Loucy (cell line): ENCODE measurements around the gene GZMM.

Source experiments
- H2AFZ ChIP-seq: fragments of 200-600 bp; sonication (generic); 2 replicates; pipeline ENCODE4 v1.6.0; 2016; ENCODE audit warnings: antibody characterized with exemption, mild to moderate bottlenecking, low read length, moderate library complexity
- H3F3A ChIP-seq: fragments of 200-600 bp; 2 replicates; pipeline ENCODE4 v1.6.0; 2016; ENCODE audit warnings: antibody characterized with exemption, low read depth, mild to moderate bottlenecking
- H3K27me3 ChIP-seq: fragments of 200-600 bp; sonication (generic); 2 replicates; pipeline ENCODE4 v1.6.1; 2014; ENCODE audit warnings: low read length, mild to moderate bottlenecking; ENCODE audit not compliant: insufficient read depth, poor library complexity, severe bottlenecking
- H3K36me3 ChIP-seq: fragments of 200-600 bp; sonication (generic); 2 replicates; pipeline ENCODE4 v1.6.1; 2016; ENCODE audit warnings: low read length; ENCODE audit not compliant: insufficient read depth
- H3K4me1 ChIP-seq: fragments of 200-600 bp; sonication (generic); 2 replicates; pipeline ENCODE4 v1.5.1; 2014; ENCODE audit warnings: low read length, mild to moderate bottlenecking; ENCODE audit not compliant: insufficient read depth, poor library complexity, severe bottlenecking
- H3K4me2 ChIP-seq: fragments of 200-600 bp; sonication (generic); 2 replicates; pipeline ENCODE4 v1.6.0; 2014; ENCODE audit warnings: antibody characterized with exemption, low read length, low read depth, mild to moderate bottlenecking; ENCODE audit not compliant: poor library complexity, severe bottlenecking
- H3K4me3 ChIP-seq: fragments of 200-600 bp; sonication (generic); 2 replicates; pipeline ENCODE4 v1.5.1; 2014; ENCODE audit warnings: low read length, mild to moderate bottlenecking, mixed read lengths; ENCODE audit not compliant: poor library complexity, severe bottlenecking
- H3K79me2 ChIP-seq: fragments of 200-600 bp; sonication (generic); 2 replicates; pipeline ENCODE4 v1.6.1; 2014; ENCODE audit warnings: low read length; ENCODE audit not compliant: insufficient read depth
- H3K9ac ChIP-seq: fragments of 200-600 bp; sonication (generic); 2 replicates; pipeline ENCODE4 v1.6.0; 2014; ENCODE audit warnings: mild to moderate bottlenecking, low read depth, low read length, moderate library complexity; ENCODE audit not compliant: poor library complexity, severe bottlenecking
- H3K9me2 ChIP-seq: fragments of 200-600 bp; sonication (generic); replicated peaks from 2 replicates; pipeline ENCODE4 v1.6.1; 2016; ENCODE audit warnings: low read depth, low read length, mixed read lengths
- H3K9me3 ChIP-seq: fragments of 200-600 bp; sonication (generic); 2 replicates; pipeline ENCODE4 v1.6.1; 2014; ENCODE audit warnings: mild to moderate bottlenecking, antibody characterized with exemption, low read length, low read depth; ENCODE audit not compliant: insufficient read depth
- H4K20me1 ChIP-seq: fragments of 200-600 bp; sonication (generic); 2 replicates; pipeline ENCODE4 v1.6.0; 2014; ENCODE audit warnings: antibody characterized with exemption, low read length, mild to moderate bottlenecking; ENCODE audit not compliant: insufficient read depth, poor library complexity, severe bottlenecking
- EZH2phosphoT487 ChIP-seq: fragments of 200-600 bp; IDR thresholded peaks from 2 replicates; pipeline ENCODE4 v1.6.1; 2018; ENCODE audit warnings: antibody characterized with exemption, mild to moderate bottlenecking, moderate library complexity, borderline replicate concordance
- TF ChIP-seq, protein P1 (sequence below): fragments of 200-600 bp; sonication (generic); conservative IDR thresholded peaks from 2 replicates; pipeline ENCODE4 v1.5.1; 2014; ENCODE audit warnings: mild to moderate bottlenecking, antibody characterized with exemption, low read length

GZMM gene

DNA sequence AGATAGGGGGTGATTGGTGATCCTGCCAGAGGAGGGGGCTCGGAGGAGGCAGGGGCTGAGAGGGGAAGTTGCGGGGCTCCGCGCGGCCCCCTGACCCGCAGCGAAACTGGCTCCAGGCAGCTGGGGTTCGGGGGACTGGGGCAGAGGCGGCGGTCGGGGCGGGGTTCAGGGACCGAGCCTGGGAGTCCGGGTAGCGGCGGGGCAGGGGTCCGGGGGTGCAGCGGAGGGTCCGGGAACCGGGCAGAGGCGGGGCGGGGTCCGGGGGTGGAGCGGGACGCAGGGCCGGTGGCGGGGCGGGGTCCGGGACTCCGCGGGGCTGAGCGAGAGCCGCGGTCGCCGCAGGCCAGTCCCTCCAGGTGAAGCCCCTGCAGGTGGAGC lies 46.4 kb upstream of the GZMM start:
- Histone ChIP-seq H3K9me2 (no peaks in the 10 kb centered on the region), H3K9me3 (no peaks in the 10 kb centered on the region), H3K36me3 (no peaks in the 10 kb centered on the region), H3K9ac (no peak overlapping the region), H3K27me3 (no peaks in the 10 kb centered on the region), H3K4me2 (no peak overlapping the region), H2AFZ (no peak overlapping the region), H3F3A (no peaks in the 10 kb centered on the region), H3K79me2 (no peaks in the 10 kb centered on the region), H3K4me3 (no peak overlapping the region), H4K20me1 (no peaks in the 10 kb centered on the region), H3K4me1 (no peaks in the 10 kb centered on the region)
- no peak for TF ChIP-seq EZH2phosphoT487
- TF ChIP-seq, protein P1, sequence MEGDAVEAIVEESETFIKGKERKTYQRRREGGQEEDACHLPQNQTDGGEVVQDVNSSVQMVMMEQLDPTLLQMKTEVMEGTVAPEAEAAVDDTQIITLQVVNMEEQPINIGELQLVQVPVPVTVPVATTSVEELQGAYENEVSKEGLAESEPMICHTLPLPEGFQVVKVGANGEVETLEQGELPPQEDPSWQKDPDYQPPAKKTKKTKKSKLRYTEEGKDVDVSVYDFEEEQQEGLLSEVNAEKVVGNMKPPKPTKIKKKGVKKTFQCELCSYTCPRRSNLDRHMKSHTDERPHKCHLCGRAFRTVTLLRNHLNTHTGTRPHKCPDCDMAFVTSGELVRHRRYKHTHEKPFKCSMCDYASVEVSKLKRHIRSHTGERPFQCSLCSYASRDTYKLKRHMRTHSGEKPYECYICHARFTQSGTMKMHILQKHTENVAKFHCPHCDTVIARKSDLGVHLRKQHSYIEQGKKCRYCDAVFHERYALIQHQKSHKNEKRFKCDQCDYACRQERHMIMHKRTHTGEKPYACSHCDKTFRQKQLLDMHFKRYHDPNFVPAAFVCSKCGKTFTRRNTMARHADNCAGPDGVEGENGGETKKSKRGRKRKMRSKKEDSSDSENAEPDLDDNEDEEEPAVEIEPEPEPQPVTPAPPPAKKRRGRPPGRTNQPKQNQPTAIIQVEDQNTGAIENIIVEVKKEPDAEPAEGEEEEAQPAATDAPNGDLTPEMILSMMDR, result no peak

GRCh38 chr19:497869-498510 lies 45.9 kb upstream of the GZMM start:
- no peaks in the 10 kb centered on the region for H3K27me3 ChIP-seq
- H4K20me1 ChIP-seq, result no peaks in the 10 kb centered on the region
- TF ChIP-seq, protein P1, result no peak
- no peak overlapping the region for H3K4me2 ChIP-seq
- H3K9me3 ChIP-seq, result no peaks in the 10 kb centered on the region
- H2AFZ ChIP-seq, result no peak overlapping the region
- H3K36me3 ChIP-seq, result no peaks in the 10 kb centered on the region
- no peak overlapping the region for H3K9ac ChIP-seq
- H3K79me2 ChIP-seq, result no peaks in the 10 kb centered on the region
- H3F3A ChIP-seq, result no peaks in the 10 kb centered on the region
- no peak overlapping the region for H3K4me3 ChIP-seq
- H3K4me1 ChIP-seq, result no peaks in the 10 kb centered on the region
- H3K9me2 ChIP-seq, result no peaks in the 10 kb centered on the region

DNA sequence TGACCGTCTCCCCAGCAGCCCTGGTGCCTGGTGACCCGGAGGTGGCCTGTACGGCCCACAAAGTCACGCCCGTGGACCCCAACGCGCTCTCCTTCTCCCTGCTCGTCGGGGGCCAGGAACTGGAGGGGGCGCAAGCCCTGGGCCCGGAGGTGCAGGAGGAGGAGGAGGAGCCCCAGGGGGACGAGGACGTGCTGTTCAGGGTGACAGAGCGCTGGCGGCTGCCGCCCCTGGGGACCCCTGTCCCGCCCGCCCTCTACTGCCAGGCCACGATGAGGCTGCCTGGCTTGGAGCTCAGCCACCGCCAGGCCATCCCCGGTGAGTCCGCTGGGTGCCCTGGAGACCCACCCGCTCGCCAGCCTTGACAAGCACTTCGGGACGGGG lies 45.4 kb upstream of the GZMM start:
- TF ChIP-seq, protein P1, result no peak
- no peak for TF ChIP-seq EZH2phosphoT487
- H3K36me3 ChIP-seq, result no peaks in the 10 kb centered on the region
- no peak overlapping the region for H2AFZ ChIP-seq
- no peaks in the 10 kb centered on the region for H3K27me3 ChIP-seq
- H3K4me3 ChIP-seq, result no peak overlapping the region
- no peaks in the 10 kb centered on the region for H4K20me1 ChIP-seq
- H3K79me2 ChIP-seq, result no peaks in the 10 kb centered on the region
- no peaks in the 10 kb centered on the region for H3F3A ChIP-seq
- no peaks in the 10 kb centered on the region for H3K4me1 ChIP-seq
- H3K4me2 ChIP-seq, result no peak overlapping the region
- H3K9ac ChIP-seq, result no peak overlapping the region
- H3K9me3 ChIP-seq, result no peaks in the 10 kb centered on the region
- no peaks in the 10 kb centered on the region for H3K9me2 ChIP-seq
